Activated T-helper 1 cell treated with anti-CD3 and anti-CD28 coated beads, Interleukin-12 subunit alpha, Interleukin-12 subunit beta, Interleukin-2, Interleukin-4 antibody, amounts not matched to agents 30 ng/mL and 10 ng/mL and 1 ng/mL, durations not matched to agents 14 hours and 24 hours and 36 hours (primary cell): ENCODE measurements around the gene ESF1. TPM values are rescaled to one million over a fixed set of nuclear protein-coding genes. Genes with fewer than 3 reads are reported as not detected.

ENCODE experiments used
- DNase-seq: peaks from one replicate; pipeline ENCODE4 v3.0.0; 2021; ENCODE audit warnings: low spot score
- H3K27ac Mint-ChIP-seq: one replicate; pipeline ENCODE4 v1.8.0; 2021; ENCODE audit warnings: mild to moderate bottlenecking, mixed read lengths
- H3K27me3 Mint-ChIP-seq: one replicate; pipeline ENCODE4 v1.8.0; 2022; ENCODE audit warnings: mild to moderate bottlenecking, moderate library complexity, mixed read lengths; ENCODE audit not compliant: insufficient read depth
- H3K36me3 Mint-ChIP-seq: one replicate; pipeline ENCODE4 v1.8.0; 2021; ENCODE audit warnings: low read depth, mixed read lengths
- H3K4me1 Mint-ChIP-seq: one replicate; pipeline ENCODE4 v1.8.0; 2021; ENCODE audit warnings: low read depth, mixed read lengths
- H3K4me3 Mint-ChIP-seq: one replicate; pipeline ENCODE4 v1.8.0; 2021; ENCODE audit warnings: mild to moderate bottlenecking, moderate library complexity, mixed read lengths
- H3K9me3 Mint-ChIP-seq: one replicate; pipeline ENCODE4 v1.8.0; 2021; ENCODE audit warnings: mixed read lengths
- intact Hi-C: fragments of 100-400 bp; cut with micrococcal nuclease; formaldehyde crosslinking; loops from one replicate; pipeline ENCODE4 v1.15.1; 2024
- total RNA-seq: library from RNA; stranded (reverse); gene quantifications from 2 replicates; pipeline ENCODE4 v1.2.3, GENCODE V29; 2022

The ESF1 gene
- total RNA-seq, 1 donor from 2014 or later = 30.3 TPM

- intact Hi-C loops = no loop called here
- DNase-seq = no peak
- H3K27ac Mint-ChIP-seq = no peak overlapping the region
- no peaks in the 10 kb centered on the region for H3K36me3 Mint-ChIP-seq
- no peak overlapping the region for H3K4me3 Mint-ChIP-seq
- no peaks in the 10 kb centered on the region for H3K4me1 Mint-ChIP-seq
- H3K9me3 Mint-ChIP-seq = no peaks in the 10 kb centered on the region
- H3K27me3 Mint-ChIP-seq = peaks cover 2% of the 10 kb centered on the region
These were observed 103.2 kb downstream of the ESF1 start for GRCh38 chr20:13681248-13682125.

- H3K27ac Mint-ChIP-seq = no peak overlapping the region
- peaks cover 2% of the 10 kb centered on the region for H3K27me3 Mint-ChIP-seq
- H3K4me1 Mint-ChIP-seq = no peaks in the 10 kb centered on the region
- H3K36me3 Mint-ChIP-seq = no peaks in the 10 kb centered on the region
- intact Hi-C loops = no loop called here
- no peaks in the 10 kb centered on the region for H3K9me3 Mint-ChIP-seq
- no peak for DNase-seq
- H3K4me3 Mint-ChIP-seq = no peak overlapping the region
These were observed 105.8 kb downstream of the ESF1 start for GRCh38 chr20:13678944-13679343.

GRCh38 chr20:13677241-13677640 lies 107.5 kb downstream of the ESF1 start:
- peaks cover 2% of the 10 kb centered on the region for H3K27me3 Mint-ChIP-seq

GRCh38 chr20:13676682-13677081 lies 108.0 kb downstream of the ESF1 start:
- no peak for DNase-seq
- intact Hi-C loops = no loop called here
- Mint-ChIP-seq H3K4me1 (no peaks in the 10 kb centered on the region), H3K4me3 (no peak overlapping the region), H3K27ac (no peak overlapping the region), H3K9me3 (no peaks in the 10 kb centered on the region), H3K36me3 (no peaks in the 10 kb centered on the region), H3K27me3 (peaks cover 2% of the 10 kb centered on the region)

More at GRCh38 chr20:13677241-13677640, 107.5 kb downstream of the ESF1 start:
- no peak overlapping the region for H3K27ac Mint-ChIP-seq
- H3K4me1 Mint-ChIP-seq = no peaks in the 10 kb centered on the region
- no peaks in the 10 kb centered on the region for H3K9me3 Mint-ChIP-seq
- intact Hi-C loops = no loop called here
- no peak for DNase-seq
- no peak overlapping the region for H3K4me3 Mint-ChIP-seq
- H3K36me3 Mint-ChIP-seq = no peaks in the 10 kb centered on the region

- intact Hi-C loops = no loop called here
- no peaks in the 10 kb centered on the region for H3K36me3 Mint-ChIP-seq
These were observed 112.0 kb downstream of the ESF1 start for GRCh38 chr20:13672690-13673089.

GRCh38 chr20:13671916-13672378 lies 112.8 kb downstream of the ESF1 start:
- H3K9me3 Mint-ChIP-seq = no peaks in the 10 kb centered on the region
- intact Hi-C loops = no loop called here
- peaks cover 2% of the 10 kb centered on the region for H3K27me3 Mint-ChIP-seq
- no peaks in the 10 kb centered on the region for H3K36me3 Mint-ChIP-seq
- H3K27ac Mint-ChIP-seq = no peak overlapping the region
- no peak for DNase-seq
- H3K4me3 Mint-ChIP-seq = no peak overlapping the region
- no peaks in the 10 kb centered on the region for H3K4me1 Mint-ChIP-seq

More at GRCh38 chr20:13672690-13673089, 112.0 kb downstream of the ESF1 start:
- Mint-ChIP-seq H3K9me3 (no peaks in the 10 kb centered on the region), H3K27ac (no peak overlapping the region), H3K4me1 (no peaks in the 10 kb centered on the region), H3K27me3 (peaks cover 2% of the 10 kb centered on the region), H3K4me3 (no peak overlapping the region)
- no peak for DNase-seq

- no peaks in the 10 kb centered on the region for H3K36me3 Mint-ChIP-seq
- H3K4me1 Mint-ChIP-seq = no peaks in the 10 kb centered on the region
- H3K27me3 Mint-ChIP-seq = peaks cover 2% of the 10 kb centered on the region
- H3K9me3 Mint-ChIP-seq = no peaks in the 10 kb centered on the region
- H3K27ac Mint-ChIP-seq = no peak overlapping the region
- DNase-seq = no peak
- H3K4me3 Mint-ChIP-seq = no peak overlapping the region
- intact Hi-C loops = no loop called here
These were observed 113.2 kb downstream of the ESF1 start for GRCh38 chr20:13671512-13671911.

GRCh38 chr20:13670160-13670559 lies 114.6 kb downstream of the ESF1 start:
- intact Hi-C loops = no loop called here
- no peak overlapping the region for H3K4me3 Mint-ChIP-seq
- no peak overlapping the region for H3K27ac Mint-ChIP-seq
- H3K36me3 Mint-ChIP-seq = no peaks in the 10 kb centered on the region
- no peaks in the 10 kb centered on the region for H3K4me1 Mint-ChIP-seq
- no peaks in the 10 kb centered on the region for H3K9me3 Mint-ChIP-seq
- peaks cover 2% of the 10 kb centered on the region for H3K27me3 Mint-ChIP-seq
- DNase-seq = no peak

GRCh38 chr20:13665709-13666395 lies 118.9 kb downstream of the ESF1 start:
- Mint-ChIP-seq H3K4me1 (no peaks in the 10 kb centered on the region), H3K36me3 (no peaks in the 10 kb centered on the region)
- intact Hi-C loops = no loop called here

More at GRCh38 chr20:13665709-13666395, 118.9 kb downstream of the ESF1 start:
- H3K27me3 Mint-ChIP-seq = peaks cover 2% of the 10 kb centered on the region
- H3K9me3 Mint-ChIP-seq = no peaks in the 10 kb centered on the region
- H3K27ac Mint-ChIP-seq = no peak overlapping the region
- no peak for DNase-seq
- no peak overlapping the region for H3K4me3 Mint-ChIP-seq

Other genes with a start within 250 kb of the ESF1 start
- 13.8 and 14.8 TPM in 2 replicates for gene TASP1, start 146.0 kb downstream of the ESF1 start, total RNA-seq
- gene NDUFAF5, start 109 bp upstream of the ESF1 start, total RNA-seq = 34.9 and 39.9 TPM in 2 replicates
- gene SEL1L2, start 205.7 kb upstream of the ESF1 start, total RNA-seq = not detected in 2 replicates
- not detected in 2 replicates for gene MACROD2, start 210.6 kb upstream of the ESF1 start, total RNA-seq